IPS-18a (cell line): Measurements from ENCODE around the gene MBNL1.

ENCODE experiments used
- H3K27ac ChIP-seq: one replicate; pipeline ENCODE4 v1.5.1; 2013; ENCODE audit warnings: low read length
- H3K27me3 ChIP-seq: one replicate; pipeline ENCODE4 v1.6.1; 2013; ENCODE audit warnings: mild to moderate bottlenecking, low read length; ENCODE audit not compliant: control insufficient read depth, insufficient read depth
- H3K36me3 ChIP-seq: one replicate; pipeline ENCODE4 v1.6.1; 2013; ENCODE audit warnings: low read depth, low read length; ENCODE audit not compliant: control insufficient read depth
- H3K4me1 ChIP-seq: one replicate; pipeline ENCODE4 v1.6.1; 2013; ENCODE audit warnings: low read depth, low read length; ENCODE audit not compliant: control insufficient read depth
- H3K4me3 ChIP-seq: one replicate; pipeline ENCODE4 v1.5.1; 2013; ENCODE audit warnings: low read length
- H3K9ac ChIP-seq: one replicate; pipeline ENCODE4 v1.6.1; 2013; ENCODE audit warnings: mild to moderate bottlenecking, low read length, moderate library complexity
- H3K9me3 ChIP-seq: one replicate; pipeline ENCODE4 v1.6.1; 2013; ENCODE audit warnings: low read depth, low read length; ENCODE audit not compliant: control insufficient read depth

MBNL1 gene, protein sequence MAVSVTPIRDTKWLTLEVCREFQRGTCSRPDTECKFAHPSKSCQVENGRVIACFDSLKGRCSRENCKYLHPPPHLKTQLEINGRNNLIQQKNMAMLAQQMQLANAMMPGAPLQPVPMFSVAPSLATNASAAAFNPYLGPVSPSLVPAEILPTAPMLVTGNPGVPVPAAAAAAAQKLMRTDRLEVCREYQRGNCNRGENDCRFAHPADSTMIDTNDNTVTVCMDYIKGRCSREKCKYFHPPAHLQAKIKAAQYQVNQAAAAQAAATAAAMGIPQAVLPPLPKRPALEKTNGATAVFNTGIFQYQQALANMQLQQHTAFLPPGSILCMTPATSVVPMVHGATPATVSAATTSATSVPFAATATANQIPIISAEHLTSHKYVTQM

DNA sequence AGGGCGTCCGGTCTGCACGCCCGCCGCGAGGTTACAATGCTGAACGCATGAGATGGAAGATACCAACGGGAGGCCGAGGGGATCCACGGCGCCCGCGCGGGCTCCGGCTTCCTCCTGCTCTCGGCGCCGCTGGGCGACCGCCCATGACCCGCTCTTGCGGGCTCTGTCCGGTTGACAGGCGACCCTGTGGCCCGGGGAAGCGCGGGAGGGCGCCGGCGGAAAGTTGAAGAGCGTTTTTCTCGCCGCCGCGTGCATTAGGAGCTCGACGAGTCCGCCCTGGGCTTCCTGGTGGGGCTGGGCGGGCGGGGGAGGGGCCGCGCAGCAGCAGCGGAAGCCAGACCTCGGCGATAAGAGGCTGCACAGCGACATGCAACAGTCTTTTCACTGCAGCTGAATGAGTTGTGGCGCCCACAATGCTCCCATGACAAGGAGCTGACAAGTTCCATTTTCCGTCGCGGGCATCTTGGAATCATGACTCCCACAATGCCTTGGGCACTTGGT, at the start of gene MBNL1:
TSS of gene MBNL1 (plus strand) at position 375 of the 501 bp plus-strand sequence. CDS start 31,265 bp downstream, outside the sequence.
- H3K9ac ChIP-seq, result peak within 1 kb of the TSS; percentile 72
- H3K4me3 ChIP-seq, result peak within 1 kb of the TSS; percentile 81
- peak within 1 kb of the TSS; percentile 59 for H3K27ac ChIP-seq
- no peaks in the 10 kb centered on the region for H3K9me3 ChIP-seq
- H3K36me3 ChIP-seq, result no peaks in the 10 kb centered on the region
- H3K27me3 ChIP-seq, result peaks cover 21% of the 10 kb centered on the region
- peaks cover 13% of the 10 kb centered on the region for H3K4me1 ChIP-seq

DNA sequence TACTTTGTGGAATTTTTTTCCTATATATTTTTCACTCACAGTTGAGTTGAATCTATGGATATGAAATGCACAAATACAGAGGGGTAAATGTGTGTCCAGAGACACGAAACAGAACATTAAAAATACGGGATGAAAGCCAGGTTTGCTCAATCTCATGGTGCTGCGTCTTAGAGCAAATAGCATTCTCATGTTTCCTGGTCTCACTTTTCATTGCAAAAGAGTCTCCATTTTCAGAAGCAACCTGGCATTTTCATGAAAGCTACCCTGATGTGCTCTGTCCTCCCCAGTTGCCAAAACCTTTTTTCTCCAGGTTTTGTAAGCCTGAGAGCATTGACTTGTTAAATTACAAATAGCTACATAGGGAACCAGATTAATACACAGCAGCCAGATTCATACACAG, 49.5 kb upstream of the MBNL1 start:
- no peaks in the 10 kb centered on the region for H3K27me3 ChIP-seq
- H3K4me1 ChIP-seq, result no peaks in the 10 kb centered on the region
- no peak overlapping the region for H3K4me3 ChIP-seq
- no peak overlapping the region for H3K9ac ChIP-seq
- H3K36me3 ChIP-seq, result no peaks in the 10 kb centered on the region
- H3K27ac ChIP-seq, result no peak overlapping the region
- H3K9me3 ChIP-seq, result no peaks in the 10 kb centered on the region

DNA sequence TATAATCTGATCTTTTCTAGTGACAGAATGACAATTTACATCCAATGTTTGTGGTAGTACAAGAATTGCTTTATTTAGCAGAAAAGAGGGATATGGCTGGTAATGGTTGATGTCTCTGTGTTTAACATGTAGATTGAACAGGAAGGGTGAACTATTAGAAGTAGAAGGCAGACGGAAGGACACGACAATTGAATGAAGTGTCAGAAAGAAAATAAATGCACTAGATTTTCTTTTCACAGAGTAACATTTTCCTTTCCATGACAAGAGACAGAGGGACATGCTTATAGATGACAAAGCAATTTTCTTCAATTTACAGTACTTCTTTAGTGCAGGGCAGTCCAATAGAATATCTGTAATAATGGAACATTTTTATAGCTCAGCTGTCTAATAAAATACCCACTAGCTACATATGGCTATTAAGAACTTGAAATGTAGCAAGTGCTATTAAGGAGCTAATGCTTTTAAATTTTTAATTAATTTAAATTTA, 48.9 kb upstream of the MBNL1 start:
- Histone ChIP-seq H3K36me3 (no peaks in the 10 kb centered on the region), H3K27me3 (no peaks in the 10 kb centered on the region), H3K4me3 (no peak overlapping the region), H3K9me3 (no peaks in the 10 kb centered on the region), H3K27ac (no peak overlapping the region), H3K9ac (no peak overlapping the region), H3K4me1 (no peaks in the 10 kb centered on the region)

DNA sequence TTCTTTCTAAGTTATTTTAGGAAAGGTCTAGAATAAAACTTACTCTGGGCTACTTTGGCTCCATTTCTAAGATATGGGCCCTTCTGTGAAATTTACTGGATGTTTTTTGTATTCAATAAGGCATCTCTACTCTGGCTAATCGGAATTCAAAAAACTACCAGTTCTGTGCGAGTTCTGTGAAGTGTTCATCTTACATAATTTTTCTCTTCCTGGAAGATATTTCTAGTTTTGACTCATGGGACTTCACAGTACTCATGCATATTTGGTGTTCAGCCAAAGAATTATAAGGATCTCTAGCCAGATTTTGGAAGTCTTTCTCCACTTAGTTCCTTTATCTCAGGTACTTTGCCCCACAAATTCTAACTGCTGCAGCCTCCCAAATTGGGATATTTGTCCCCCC, 46.4 kb upstream of the MBNL1 start:
- H3K27me3 ChIP-seq, result no peaks in the 10 kb centered on the region
- no peak overlapping the region for H3K27ac ChIP-seq
- H3K9me3 ChIP-seq, result no peaks in the 10 kb centered on the region
- no peak overlapping the region for H3K4me3 ChIP-seq
- H3K4me1 ChIP-seq, result no peaks in the 10 kb centered on the region
- H3K9ac ChIP-seq, result no peak overlapping the region
- H3K36me3 ChIP-seq, result no peaks in the 10 kb centered on the region

DNA sequence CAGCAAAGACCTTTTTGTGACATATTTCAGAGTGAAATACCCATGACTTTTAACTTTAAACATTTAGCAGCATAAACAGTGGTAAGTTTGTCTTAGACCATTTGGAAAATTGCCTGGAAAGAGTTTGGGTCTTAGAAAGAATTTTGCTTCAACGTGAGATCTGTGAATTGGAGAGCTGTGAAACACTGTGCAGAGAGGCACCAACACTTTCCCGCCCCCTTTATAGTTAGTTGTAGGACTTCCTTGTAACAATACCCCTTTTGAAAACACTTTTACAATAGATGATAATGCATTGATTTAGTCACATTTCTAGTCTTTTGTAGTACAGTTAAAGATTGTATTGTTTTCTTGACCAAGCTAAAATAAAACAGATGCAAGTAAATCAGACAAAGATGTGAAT, 43.5 kb upstream of the MBNL1 start:
- H3K27me3 ChIP-seq, result no peaks in the 10 kb centered on the region
- no peaks in the 10 kb centered on the region for H3K9me3 ChIP-seq
- no peak overlapping the region for H3K9ac ChIP-seq
- H3K4me1 ChIP-seq, result no peaks in the 10 kb centered on the region
- no peak overlapping the region for H3K4me3 ChIP-seq
- no peaks in the 10 kb centered on the region for H3K36me3 ChIP-seq
- no peak overlapping the region for H3K27ac ChIP-seq

DNA sequence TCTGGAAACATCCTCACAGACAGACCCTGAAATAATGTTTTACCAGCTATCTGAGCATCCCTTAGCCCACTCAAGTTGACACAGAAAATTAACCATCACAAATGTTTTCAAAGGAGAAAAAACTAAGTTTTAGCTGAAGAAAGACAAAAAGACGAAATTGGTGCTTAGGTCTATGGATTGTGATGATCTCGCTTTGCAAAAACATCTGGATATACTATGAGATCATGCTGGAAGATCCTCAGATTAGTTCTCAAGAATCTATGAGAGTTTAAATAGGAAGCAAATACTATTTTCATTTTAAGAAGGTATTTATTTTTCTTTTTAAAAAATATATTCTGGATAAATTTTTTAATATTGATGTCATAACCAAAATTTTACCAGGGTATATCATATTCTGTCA, 42.6 kb upstream of the MBNL1 start:
- Histone ChIP-seq H3K9ac (no peak overlapping the region), H3K27ac (no peak overlapping the region)

DNA sequence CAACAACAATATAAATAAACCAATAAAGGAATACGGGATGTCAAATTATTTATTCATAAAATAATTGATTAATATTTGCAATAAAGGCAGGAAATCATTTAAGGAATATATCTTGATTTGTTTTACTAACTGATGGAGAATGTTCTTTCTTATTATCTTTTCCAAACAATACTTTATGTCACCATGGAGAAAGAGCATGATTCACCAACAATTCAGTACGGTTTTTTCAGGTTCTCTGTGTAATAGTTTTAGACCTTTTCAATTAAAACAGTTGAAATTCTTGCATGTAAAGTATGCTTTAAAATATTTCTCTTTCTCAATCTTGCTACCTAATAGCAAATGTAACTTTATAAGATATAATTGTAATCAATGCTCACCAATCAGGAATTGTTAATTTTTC, 41.7 kb upstream of the MBNL1 start:
- no peak overlapping the region for H3K27ac ChIP-seq
- H3K36me3 ChIP-seq, result no peaks in the 10 kb centered on the region
- no peaks in the 10 kb centered on the region for H3K27me3 ChIP-seq
- no peaks in the 10 kb centered on the region for H3K9me3 ChIP-seq
- no peak overlapping the region for H3K4me3 ChIP-seq
- no peak overlapping the region for H3K9ac ChIP-seq
- no peaks in the 10 kb centered on the region for H3K4me1 ChIP-seq

More for the DNA sequence above, 42.6 kb upstream of the MBNL1 start:
- H3K27me3 ChIP-seq, result no peaks in the 10 kb centered on the region
- no peaks in the 10 kb centered on the region for H3K9me3 ChIP-seq
- no peaks in the 10 kb centered on the region for H3K36me3 ChIP-seq
- no peaks in the 10 kb centered on the region for H3K4me1 ChIP-seq
- H3K4me3 ChIP-seq, result no peak overlapping the region

DNA sequence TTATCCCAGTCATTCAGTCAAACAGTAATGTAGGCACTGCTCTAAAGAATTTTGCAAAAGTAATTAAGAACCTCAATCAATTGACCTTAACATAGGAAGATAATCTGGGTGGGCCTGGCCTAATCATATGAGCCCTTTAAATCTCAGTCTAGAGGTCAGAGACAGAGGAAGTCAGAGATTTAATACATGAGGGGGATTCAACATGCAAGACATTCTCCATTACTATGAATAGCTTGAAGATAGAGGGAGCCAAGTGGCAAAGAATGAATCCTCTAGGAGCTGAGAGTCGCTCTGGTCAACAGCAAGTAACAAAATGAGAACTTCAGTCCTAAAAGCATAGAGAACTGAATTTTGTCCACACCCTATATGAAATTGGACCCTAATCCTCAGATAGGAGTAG, 39.0 kb upstream of the MBNL1 start:
- no peak overlapping the region for H3K27ac ChIP-seq
- no peaks in the 10 kb centered on the region for H3K9me3 ChIP-seq
- no peak overlapping the region for H3K4me3 ChIP-seq
- no peaks in the 10 kb centered on the region for H3K27me3 ChIP-seq
- H3K36me3 ChIP-seq, result no peaks in the 10 kb centered on the region
- H3K4me1 ChIP-seq, result no peaks in the 10 kb centered on the region
- no peak overlapping the region for H3K9ac ChIP-seq

DNA sequence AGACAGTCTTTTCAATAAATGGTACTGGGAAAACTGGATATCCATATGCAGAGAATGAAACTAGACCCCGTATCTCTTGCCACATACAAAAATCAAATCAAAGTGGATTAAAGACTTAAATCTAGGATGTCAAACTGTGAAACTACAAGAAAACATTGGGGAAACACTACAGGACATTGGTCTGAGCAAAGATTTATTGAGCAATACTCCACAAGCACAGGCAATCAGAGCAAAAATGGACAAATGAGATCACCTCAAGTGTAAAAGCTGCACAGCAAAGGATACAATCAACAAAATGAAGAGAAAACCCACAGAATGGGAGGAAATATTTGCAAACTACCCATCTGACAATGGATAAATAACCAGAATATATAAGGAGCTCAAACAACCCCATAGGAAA, 38.4 kb upstream of the MBNL1 start:
- no peak overlapping the region for H3K9ac ChIP-seq
- no peak overlapping the region for H3K4me3 ChIP-seq
- H3K4me1 ChIP-seq, result no peaks in the 10 kb centered on the region
- no peaks in the 10 kb centered on the region for H3K36me3 ChIP-seq
- H3K9me3 ChIP-seq, result no peaks in the 10 kb centered on the region
- no peak overlapping the region for H3K27ac ChIP-seq
- no peaks in the 10 kb centered on the region for H3K27me3 ChIP-seq

DNA sequence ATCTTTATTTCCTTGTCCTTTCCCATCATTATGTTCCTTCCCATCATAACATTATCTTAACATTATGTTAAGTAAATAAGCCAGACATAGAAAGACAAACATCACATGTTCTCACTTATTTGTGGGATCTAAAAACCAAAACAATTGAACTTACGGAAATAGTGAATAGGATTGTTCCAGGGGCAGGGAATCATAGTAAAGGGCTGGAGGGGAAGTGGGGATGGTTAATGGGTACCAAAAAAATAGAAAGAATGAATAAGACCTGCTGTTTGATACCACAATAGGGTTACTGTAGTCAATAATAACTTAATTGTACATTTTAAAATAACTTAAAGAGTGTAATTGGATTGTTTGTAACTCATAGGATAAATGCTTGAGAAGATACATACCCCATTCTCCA, 36.7 kb upstream of the MBNL1 start:
- H3K27ac ChIP-seq, result no peak overlapping the region
- H3K9me3 ChIP-seq, result no peaks in the 10 kb centered on the region
- no peaks in the 10 kb centered on the region for H3K4me1 ChIP-seq

DNA sequence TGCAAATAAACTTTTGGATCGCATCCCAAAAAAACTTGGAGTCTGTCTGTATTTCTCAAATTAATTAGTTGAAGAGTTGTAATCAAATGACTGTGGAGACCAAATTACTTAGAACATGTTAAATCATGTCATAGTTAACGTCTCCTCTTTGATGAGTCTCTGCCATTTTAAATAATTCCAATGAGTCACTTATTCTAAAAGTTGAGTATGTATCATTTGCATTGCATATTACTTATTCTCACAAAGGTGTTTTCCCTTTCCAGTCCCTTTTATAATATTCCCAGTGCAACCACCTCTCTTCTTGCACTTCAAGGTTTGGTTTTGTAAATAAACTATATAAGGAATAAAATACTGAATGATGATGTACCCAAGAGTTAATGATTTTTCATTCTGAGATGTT, 36.0 kb upstream of the MBNL1 start:
- H3K9ac ChIP-seq, result no peak overlapping the region
- H3K27ac ChIP-seq, result no peak overlapping the region
- H3K9me3 ChIP-seq, result no peaks in the 10 kb centered on the region
- H3K4me3 ChIP-seq, result no peak overlapping the region
- H3K4me1 ChIP-seq, result no peaks in the 10 kb centered on the region
- H3K36me3 ChIP-seq, result no peaks in the 10 kb centered on the region
- no peaks in the 10 kb centered on the region for H3K27me3 ChIP-seq

More for the DNA sequence above, 36.7 kb upstream of the MBNL1 start:
- Histone ChIP-seq H3K4me3 (no peak overlapping the region), H3K27me3 (no peaks in the 10 kb centered on the region), H3K36me3 (no peaks in the 10 kb centered on the region), H3K9ac (no peak overlapping the region)
